Smooth muscle cell (in vitro differentiated cells): Measurements from ENCODE around the gene TSPAN4. TPM values are rescaled to one million over a fixed set of nuclear protein-coding genes. Genes with fewer than 3 reads are reported as not detected.

Experiments
- DNase-seq: peaks from one replicate; lab custom pipeline; 2025; ENCODE audit not compliant: unreplicated experiment; lab: John Stamatoyannopoulos, UW
- H2AFZ ChIP-seq: fragments of 200-600 bp; sonication (generic); 2 replicates; pipeline ENCODE4 v1.6.0; 2016; ENCODE audit warnings: antibody characterized with exemption, low read depth, mild to moderate bottlenecking
- H3F3A ChIP-seq: fragments of 200-600 bp; sonication (generic); 2 replicates; pipeline ENCODE4 v1.6.0; 2017; ENCODE audit warnings: antibody characterized with exemption, low read depth
- H3K27ac ChIP-seq: fragments of 200-600 bp; sonication (generic); 2 replicates; pipeline ENCODE4 v1.5.1; 2016; ENCODE audit warnings: low read depth, mild to moderate bottlenecking
- H3K27me3 ChIP-seq: fragments of 200-600 bp; sonication (generic); 2 replicates; pipeline ENCODE4 v1.6.1; 2016; ENCODE audit warnings: low read depth, mild to moderate bottlenecking
- H3K36me3 ChIP-seq: fragments of 200-600 bp; sonication (generic); 2 replicates; pipeline ENCODE4 v1.5.1; 2016; ENCODE audit warnings: low read depth
- H3K4me1 ChIP-seq: fragments of 200-600 bp; sonication (generic); 2 replicates; pipeline ENCODE4 v1.5.1; 2016; ENCODE audit warnings: low read depth
- H3K4me2 ChIP-seq: fragments of 200-600 bp; sonication (generic); 2 replicates; pipeline ENCODE4 v1.6.0; 2016; ENCODE audit warnings: mild to moderate bottlenecking
- H3K4me3 ChIP-seq: fragments of 200-600 bp; sonication (generic); 2 replicates; pipeline ENCODE4 v1.5.1; 2016; ENCODE audit warnings: mild to moderate bottlenecking
- H3K79me2 ChIP-seq: fragments of 200-600 bp; sonication (generic); 2 replicates; pipeline ENCODE4 v1.6.0; 2016; ENCODE audit warnings: low read depth, mild to moderate bottlenecking
- H3K9ac ChIP-seq: fragments of 200-600 bp; sonication (generic); 2 replicates; pipeline ENCODE4 v1.6.0; 2016; ENCODE audit warnings: low read depth
- H3K9me3 ChIP-seq: fragments of 200-600 bp; sonication (generic); replicated peaks from 2 replicates; pipeline ENCODE4 v1.5.1; 2016; ENCODE audit warnings: low read depth
- H4K20me1 ChIP-seq: fragments of 200-600 bp; sonication (generic); 2 replicates; pipeline ENCODE4 v1.6.0; 2016; ENCODE audit warnings: low read depth
- WGBS: methylation state at CpG from one replicate; pipeline ENCODE4 v1.1.7; 2016; ENCODE audit warnings: low lambda C conversion rate; 5-methylcytosine and 5-hydroxymethylcytosine counted together
- polyA plus RNA-seq: library from polyadenylated mRNA; unstranded; fragments of >200 nt; fragmentation: Nextera tagmentation; extraction: Ambion mirVana; gene quantifications from 2 replicates; pipeline ENCODE4 v1.2.1, GENCODE V29; 2016
- total RNA-seq: library from RNA; depleted of rRNA; stranded (reverse); fragments of >200 nt; gene quantifications from 2 replicates; pipeline ENCODE4 v1.2.3, GENCODE V29; 2014
- TF ChIP-seq, protein P1 (sequence below): fragments of 200-600 bp; sonication (generic); IDR thresholded peaks from 2 replicates; pipeline ENCODE4 v1.5.1; 2017; ENCODE audit warnings: borderline replicate concordance, mild to moderate bottlenecking, antibody characterized with exemption; ENCODE audit not compliant: insufficient read depth, poor library complexity, severe bottlenecking

Gene TSPAN4
- total and polyA plus RNA-seq, 2 experiments from 2014 or later: 68.2 to 179 TPM

DNA sequence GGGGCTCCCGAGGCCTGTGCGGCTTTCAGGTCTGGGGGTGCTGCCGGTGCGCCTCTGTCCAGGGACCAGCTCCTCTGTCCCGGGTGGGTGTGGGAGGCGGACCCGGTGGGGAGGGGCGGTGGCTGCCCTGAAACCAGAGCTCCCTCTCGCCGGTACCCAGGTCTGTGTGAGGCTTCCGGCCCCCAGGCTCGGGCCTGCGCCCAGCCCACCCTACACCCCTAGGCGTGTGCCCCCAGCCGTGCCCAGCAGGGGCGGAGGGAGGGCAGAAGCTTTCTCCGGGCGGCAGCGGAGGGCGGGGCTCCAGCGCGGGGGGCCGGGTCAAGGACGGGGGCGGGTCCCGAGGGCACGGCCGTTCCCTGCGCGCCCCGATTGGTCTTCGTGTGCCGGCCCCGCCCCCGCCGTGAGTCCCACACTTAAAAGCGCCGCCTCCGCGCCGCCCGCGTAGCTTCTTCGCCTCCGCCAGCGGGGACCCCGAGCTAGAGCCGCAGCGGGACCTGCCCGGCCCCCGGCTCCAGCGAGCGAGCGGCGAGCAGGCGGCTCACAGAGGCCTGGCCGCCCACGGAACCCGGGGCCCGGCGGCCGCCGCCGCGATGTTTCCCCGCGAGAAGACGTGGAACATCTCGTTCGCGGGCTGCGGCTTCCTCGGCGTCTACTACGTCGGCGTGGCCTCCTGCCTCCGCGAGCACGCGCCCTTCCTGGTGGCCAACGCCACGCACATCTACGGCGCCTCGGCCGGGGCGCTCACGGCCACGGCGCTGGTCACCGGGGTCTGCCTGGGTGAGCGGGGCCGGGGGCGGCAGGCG is 23.3 kb upstream of the TSPAN4 start:
- TF ChIP-seq, protein P1, sequence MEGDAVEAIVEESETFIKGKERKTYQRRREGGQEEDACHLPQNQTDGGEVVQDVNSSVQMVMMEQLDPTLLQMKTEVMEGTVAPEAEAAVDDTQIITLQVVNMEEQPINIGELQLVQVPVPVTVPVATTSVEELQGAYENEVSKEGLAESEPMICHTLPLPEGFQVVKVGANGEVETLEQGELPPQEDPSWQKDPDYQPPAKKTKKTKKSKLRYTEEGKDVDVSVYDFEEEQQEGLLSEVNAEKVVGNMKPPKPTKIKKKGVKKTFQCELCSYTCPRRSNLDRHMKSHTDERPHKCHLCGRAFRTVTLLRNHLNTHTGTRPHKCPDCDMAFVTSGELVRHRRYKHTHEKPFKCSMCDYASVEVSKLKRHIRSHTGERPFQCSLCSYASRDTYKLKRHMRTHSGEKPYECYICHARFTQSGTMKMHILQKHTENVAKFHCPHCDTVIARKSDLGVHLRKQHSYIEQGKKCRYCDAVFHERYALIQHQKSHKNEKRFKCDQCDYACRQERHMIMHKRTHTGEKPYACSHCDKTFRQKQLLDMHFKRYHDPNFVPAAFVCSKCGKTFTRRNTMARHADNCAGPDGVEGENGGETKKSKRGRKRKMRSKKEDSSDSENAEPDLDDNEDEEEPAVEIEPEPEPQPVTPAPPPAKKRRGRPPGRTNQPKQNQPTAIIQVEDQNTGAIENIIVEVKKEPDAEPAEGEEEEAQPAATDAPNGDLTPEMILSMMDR: no peak
- WGBS: 4% methylated on average over 54 of the region's 96 CpGs

DNA sequence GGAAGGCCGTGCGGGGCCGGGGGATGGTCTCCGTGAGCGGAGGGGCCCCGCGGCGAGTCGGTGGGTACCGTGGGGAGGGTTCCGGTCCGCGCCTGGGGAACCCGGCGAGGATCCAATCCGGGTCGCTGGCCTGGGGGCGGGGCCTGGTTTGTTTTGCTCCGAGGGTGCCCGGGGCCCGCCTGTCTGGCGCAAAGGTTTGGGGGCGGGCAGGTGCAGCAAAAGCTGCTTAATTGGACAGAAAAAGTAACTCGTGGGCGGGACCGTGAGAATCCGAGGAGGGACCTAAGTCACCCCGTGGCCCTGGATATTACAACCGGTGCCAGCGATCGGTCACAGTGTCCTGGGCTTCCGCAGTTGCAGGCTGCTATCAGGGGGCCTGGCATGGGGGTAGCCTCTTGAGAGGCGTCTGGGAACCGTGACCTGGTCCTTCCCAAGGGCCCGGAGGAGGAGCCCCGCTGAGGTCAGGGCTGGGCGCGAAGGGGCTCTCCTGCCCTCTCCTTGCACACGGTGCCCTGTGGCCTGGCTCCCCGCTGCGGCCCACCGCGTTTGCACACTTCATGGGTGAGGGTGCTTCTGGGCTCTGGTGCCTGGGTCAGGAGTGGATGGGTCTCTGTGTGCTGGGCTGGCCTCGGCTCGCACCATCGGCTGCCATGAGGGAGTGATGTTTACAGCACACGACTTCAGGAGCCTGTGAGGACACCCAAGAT is 22.6 kb upstream of the TSPAN4 start:
- Histone ChIP-seq H2AFZ (peak overlapping the region; percentile 58), H4K20me1 (peaks cover 35% of the 10 kb centered on the region), H3K4me2 (peak overlapping the region; percentile 100), H3F3A (no peaks in the 10 kb centered on the region), H3K9me3 (no peaks in the 10 kb centered on the region), H3K79me2 (peaks cover 13% of the 10 kb centered on the region), H3K4me1 (peaks cover 10% of the 10 kb centered on the region), H3K27ac (peak overlapping the region; percentile 83), H3K36me3 (no peaks in the 10 kb centered on the region), H3K27me3 (peaks cover 2% of the 10 kb centered on the region), H3K9ac (peak overlapping the region; percentile 97), H3K4me3 (peak overlapping the region; percentile 96)
- WGBS: 13% methylated on average over 44 of the region's 47 CpGs
- DNase-seq: no peak
- TF ChIP-seq, protein P1: no peak

More for the DNA sequence above, 23.3 kb upstream of the TSPAN4 start:
- Histone ChIP-seq H3K27ac (peak overlapping the region; percentile 83), H4K20me1 (peaks cover 34% of the 10 kb centered on the region), H2AFZ (peak overlapping the region; percentile 63), H3F3A (no peaks in the 10 kb centered on the region), H3K27me3 (no peaks in the 10 kb centered on the region), H3K9ac (peak overlapping the region; percentile 97), H3K4me2 (peak overlapping the region; percentile 100), H3K79me2 (peaks cover 13% of the 10 kb centered on the region), H3K9me3 (no peaks in the 10 kb centered on the region), H3K4me3 (peak overlapping the region; percentile 96), H3K4me1 (peaks cover 10% of the 10 kb centered on the region), H3K36me3 (no peaks in the 10 kb centered on the region)
- peak; percentile 79 for DNase-seq

DNA sequence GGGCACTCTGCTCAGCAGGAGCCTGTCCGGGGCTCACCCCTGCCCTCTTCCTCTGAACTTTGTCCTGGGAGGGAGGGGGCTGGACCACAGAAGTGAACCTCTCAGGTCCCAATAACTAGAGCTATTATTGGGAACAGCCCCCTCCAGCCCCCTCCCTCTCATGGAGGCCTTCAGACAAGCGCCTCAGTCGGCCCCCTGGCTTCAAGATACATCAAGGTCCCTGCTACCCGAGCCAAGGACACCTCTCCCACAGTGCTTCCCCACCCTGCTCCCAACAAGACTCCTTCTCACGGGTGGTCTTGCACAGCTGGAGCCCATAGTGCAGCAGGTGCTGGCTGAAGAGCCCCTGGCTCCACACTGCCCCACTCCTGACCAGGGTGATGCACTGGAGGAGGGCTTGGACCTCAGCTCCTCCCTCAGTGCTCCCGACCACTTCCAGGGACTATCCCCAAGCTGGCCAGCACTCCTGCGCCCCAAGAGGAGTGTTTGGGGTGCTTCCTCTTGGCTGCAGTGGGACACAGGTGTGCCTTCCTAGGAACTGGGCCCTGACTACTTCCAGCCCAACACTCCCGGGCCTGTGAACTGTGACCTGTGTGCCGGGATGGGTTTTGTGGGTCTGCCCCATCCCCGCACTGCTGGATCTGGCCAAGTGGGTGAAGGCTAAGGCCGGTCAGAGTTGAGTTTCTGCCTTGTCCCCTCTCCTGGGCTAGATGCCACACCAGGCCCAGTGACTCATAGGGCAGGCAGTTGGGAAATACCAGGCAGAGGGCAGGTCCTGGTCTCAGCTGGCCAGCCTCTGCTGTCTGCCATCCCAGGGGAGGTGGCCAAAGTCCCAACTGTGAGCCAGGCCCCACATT is 21.8 kb upstream of the TSPAN4 start:
- H3K27ac ChIP-seq: no peak overlapping the region
- H3K79me2 ChIP-seq: peaks cover 13% of the 10 kb centered on the region
- H4K20me1 ChIP-seq: peaks cover 37% of the 10 kb centered on the region
- peaks cover 10% of the 10 kb centered on the region for H3K27me3 ChIP-seq
- WGBS: 85% methylated on average over 11 of the region's 11 CpGs
- H3K4me2 ChIP-seq: peak overlapping the region; percentile 100
- H3K9ac ChIP-seq: no peak overlapping the region
- H2AFZ ChIP-seq: no peak overlapping the region
- peaks cover 10% of the 10 kb centered on the region for H3K4me1 ChIP-seq
- no peak for DNase-seq
- TF ChIP-seq, protein P1: no peak
- H3F3A ChIP-seq: no peaks in the 10 kb centered on the region
- H3K9me3 ChIP-seq: no peaks in the 10 kb centered on the region
- peak overlapping the region; percentile 96 for H3K4me3 ChIP-seq
- H3K36me3 ChIP-seq: no peaks in the 10 kb centered on the region
